GM21390 (cell line): Measurements from ENCODE around the gene MYPOP.
A peak's percentile ranks its signal among the peaks of the same experiment; 100 is the strongest.

Experiments used
- ATAC-seq: cut with Tn5 transposase; IDR thresholded peaks from one replicate; pipeline ENCODE4 v1.9.1; 2021; ENCODE audit not compliant: unreplicated experiment

The MYPOP gene, protein sequence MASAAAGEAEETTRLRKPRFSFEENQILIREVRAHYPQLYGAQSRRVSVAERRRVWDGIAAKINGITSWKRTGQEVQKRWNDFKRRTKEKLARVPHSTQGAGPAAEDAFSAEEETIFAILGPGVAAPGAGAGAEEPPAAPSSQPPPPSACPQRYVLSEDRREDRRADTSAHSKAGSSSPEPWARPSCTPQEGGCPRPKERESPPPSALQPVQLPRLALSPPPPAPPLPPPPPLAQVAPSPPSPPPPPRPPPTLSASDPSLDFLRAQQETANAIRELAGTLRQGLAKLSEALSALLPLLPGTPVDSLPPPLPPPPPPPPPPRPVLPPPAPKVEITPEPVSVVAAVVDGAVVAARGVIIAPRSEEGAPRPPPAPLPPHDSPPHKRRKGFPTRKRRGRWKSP

DNA sequence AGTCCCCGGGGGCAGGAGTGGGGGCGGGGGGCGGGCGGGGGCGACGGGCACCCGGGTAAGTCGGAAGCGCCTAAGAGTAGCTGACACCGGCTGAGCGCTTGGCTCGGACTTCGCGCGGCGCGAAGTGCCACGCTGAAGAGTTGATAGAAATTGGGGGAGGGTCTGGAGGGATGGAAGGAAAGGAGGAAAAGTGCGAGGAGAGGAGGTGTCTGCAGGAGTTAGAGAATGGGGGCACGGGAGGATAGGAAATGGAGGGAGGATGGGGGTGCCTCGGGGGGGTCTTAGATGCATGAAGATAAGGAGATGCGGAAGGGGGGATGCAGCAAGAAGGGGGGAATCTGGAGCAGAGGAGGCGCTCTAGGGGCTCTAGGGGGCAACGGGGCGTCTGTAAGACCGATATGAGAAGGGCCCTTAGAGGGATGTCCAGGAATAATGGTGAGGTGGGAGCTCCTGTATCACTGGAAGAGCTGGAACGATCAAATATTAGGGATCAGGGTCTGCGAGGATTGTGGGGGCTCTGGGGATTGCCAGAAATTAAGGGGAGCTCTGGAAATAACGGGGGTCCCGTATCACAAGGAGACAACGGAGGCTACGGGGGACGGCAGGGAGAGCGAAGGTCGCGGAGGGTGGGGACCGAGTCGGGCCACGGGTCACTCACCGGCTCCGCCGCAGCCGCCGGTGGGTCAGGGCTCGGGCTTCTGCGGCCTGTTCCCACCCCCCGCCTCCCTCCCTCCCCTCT is at the start of gene MYPOP:
MYPOP (minus strand) TSS at position 702 of the 739 bp plus-strand sequence. CDS start 840 bp downstream, outside the sequence.
- ATAC-seq = no peak

DNA sequence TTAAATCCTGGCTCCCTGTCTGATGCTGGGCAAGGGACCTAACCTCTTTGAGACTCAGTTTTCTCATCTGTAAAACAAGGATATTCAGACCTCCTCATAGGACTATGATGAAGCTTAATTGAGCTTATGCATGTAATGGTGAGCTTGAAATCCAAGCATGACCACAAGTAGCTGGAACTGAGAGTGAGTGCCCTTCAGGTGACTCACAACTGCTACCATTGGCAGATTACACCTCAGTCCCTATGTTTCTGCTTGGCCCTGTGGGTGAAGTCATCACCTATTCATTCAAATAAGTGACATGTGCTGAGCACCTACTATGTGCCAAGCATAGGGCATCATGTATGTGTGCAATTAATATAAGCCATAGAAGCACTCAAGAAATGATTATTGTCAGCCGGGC is 45.5 kb upstream of the MYPOP start:
- no peak for ATAC-seq

DNA sequence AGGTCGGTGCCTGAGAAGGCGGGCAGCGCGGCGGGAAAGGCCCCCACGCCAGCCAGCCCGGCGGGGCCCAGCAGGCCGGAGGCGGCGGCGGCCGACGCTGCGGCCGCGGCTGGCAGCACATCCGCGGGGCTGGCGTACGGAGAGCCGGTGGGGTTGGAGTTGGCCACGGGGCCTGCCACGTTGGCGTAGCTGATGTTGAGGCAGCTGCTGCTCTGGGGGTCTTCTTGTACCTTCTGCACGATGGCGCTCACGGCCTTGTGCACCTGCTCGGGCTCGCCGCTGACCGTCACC is 38.0 kb upstream of the MYPOP start:
- ATAC-seq = no peak

DNA sequence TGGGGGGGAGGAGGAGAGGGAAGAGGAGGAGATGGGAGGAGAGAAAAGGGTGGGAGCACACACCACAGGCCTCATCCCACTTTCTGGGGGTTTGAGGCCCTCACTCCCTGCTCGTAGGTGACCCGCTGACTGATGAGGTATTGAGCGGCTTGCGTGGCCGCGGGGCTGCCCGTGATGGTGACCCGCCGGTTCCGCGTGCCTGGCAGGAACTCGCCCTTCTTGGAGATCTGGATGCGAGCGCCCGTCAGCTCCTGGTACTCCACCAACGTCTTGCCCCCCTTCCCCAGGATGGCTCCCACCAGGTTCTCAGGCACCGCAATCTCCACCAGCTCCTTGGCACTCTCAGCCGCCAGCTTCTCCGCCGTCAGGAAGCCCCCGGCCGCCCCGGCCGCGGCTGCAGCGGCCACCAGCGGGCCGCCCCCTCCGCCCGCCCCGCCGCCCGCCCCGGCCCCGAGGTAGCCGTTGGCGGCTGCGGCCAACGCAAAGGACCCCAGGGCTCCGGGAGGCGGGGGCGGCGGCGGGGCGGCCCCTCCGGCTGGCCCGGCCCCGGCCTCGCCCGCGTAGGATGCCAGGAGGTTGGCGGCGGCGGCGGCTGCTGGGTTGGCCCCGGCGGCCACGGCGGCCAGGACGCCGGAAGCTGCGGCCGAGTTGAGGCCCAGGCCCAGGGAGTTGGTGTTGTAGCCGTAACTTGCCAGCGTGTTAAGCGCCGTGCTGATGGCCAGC is 37.5 kb upstream of the MYPOP start:
- no peak for ATAC-seq

DNA sequence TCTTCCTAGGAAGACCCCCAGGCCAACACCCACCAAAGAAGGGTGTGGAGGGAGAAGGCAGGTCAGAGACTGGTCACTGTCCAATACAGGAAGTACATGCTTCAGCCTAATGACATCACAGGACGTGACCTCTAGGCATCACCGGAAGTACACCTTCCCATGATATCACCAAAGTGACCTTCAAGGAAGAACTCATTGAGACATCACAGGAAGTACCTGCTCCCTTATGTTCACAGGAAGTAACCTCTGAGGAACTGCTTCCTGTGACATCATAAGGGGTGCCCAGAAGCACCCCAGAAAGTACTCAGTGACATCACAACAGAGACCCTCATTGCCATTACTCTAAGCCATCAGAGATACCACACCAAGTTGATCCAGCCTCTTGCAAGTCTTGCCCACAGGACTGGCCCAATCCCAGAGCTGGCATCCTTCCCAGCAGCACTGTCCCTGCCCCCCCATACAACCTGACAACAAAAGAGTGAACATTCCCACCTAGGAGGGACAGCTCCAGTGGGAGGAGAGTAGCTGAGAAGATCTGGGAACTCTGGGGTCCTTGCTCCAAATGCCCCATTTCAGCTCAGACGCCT is 36.4 kb upstream of the MYPOP start:
- no peak for ATAC-seq

DNA sequence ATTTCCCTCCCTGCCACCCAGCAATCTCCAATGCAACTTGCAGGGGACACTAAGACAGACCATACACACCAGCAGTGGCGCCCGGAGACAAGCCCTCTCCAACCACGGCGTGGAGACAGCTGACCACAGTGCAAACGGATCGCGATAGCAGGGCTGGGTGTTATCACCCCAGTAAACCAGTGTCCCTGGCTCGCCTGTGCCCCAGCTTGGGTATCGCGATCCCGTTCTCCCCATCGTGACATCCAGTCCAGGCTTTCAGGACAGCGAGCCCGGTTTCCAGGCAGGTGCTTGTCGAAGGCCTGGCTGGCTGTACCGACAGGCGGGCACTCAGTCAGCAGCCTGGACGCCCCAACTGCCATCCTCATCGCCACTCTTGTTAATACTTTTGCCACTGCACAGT is 32.9 kb upstream of the MYPOP start:
- no peak for ATAC-seq

DNA sequence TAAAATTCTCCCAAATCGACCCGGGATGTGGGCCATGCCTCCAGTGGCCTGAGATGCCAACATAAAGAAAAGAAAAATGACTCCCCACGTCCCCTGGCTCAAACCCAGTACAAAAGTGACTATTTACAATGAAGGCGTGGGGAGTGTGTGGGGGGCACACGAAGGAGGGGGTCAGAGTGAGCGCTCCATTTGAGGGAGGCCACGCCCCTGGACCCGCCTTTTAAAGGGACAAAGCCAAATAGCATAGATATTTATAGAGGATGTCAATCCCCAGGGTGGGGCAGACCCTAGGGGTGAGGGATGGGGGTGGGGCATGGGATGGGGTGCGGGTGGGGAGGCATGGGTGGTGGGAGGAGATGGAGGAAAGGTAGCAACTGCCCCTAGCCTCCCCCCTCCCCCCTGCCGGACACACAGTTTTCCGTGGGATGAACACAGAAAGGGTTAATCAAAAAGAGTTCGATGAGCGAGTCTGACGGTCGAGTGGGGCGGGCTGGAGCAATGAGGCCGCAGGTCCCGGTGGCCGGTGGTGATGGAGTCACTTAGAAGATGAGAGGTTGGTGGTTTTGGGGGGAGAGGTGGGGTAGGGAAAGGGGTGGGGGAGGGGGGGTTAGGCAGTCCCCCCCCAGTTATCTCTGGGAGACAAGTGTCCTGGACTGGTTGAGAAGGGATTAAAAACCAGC is 32.3 kb upstream of the MYPOP start:
- no peak for ATAC-seq

DNA sequence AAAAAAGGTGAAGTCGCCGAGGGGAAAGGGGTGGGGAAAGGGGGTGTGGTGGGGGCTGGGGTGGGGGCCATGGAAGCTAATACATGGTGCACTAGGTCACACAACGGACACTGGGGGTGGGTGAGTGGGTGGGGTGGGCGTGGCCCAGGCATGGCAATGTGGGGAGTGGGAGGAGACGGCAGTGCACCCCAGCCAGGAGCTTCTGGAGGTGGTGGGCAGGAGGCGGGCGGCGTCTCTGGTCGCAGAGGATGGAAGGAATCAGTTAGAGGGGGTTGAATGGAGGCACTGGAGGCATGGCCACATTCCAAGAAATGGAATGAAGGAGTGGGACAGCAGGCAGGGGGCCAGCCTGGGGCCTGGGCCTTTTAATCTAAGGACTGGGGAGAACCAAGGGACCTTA is 31.3 kb upstream of the MYPOP start:
- no peak for ATAC-seq

DNA sequence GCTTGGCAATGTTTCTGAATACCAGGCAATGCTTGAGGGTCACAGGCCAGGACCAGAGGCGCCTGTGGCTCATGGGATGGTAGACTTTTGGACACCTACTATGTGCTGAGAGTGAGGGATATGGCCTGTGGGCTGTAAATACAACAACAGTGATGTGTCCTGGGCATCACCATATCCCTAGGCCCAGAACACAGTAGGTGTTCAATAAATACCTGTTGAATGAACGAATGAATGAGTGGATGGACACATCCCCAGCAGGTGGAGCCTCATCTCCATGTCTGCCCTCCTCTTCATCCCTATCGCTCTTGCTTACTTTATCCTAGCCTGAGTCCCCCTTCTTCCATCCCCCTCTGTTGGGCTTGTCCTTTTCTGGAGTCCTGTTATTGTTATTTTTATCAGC is 28.6 kb upstream of the MYPOP start:
- no peak for ATAC-seq

DNA sequence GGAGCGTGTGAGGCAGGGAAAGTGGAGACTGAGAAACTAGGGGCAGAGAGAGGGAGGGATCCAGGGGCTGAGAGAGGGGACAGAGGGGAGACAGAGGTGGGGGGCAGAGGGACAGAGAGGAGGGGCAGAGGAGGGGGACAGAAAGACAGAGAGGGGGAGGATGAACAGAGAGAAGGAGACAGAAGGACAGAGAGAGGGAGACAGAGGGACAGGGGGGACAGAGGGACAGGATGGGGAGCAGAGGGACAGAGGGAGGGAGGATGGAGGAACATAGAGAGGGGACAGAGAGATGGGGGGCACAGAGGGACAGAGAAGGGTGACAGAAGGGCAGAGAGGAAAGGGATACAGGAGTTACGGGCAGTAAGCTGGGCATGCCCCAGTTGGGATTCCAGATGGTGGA is 26.8 kb upstream of the MYPOP start:
- no peak for ATAC-seq

DNA sequence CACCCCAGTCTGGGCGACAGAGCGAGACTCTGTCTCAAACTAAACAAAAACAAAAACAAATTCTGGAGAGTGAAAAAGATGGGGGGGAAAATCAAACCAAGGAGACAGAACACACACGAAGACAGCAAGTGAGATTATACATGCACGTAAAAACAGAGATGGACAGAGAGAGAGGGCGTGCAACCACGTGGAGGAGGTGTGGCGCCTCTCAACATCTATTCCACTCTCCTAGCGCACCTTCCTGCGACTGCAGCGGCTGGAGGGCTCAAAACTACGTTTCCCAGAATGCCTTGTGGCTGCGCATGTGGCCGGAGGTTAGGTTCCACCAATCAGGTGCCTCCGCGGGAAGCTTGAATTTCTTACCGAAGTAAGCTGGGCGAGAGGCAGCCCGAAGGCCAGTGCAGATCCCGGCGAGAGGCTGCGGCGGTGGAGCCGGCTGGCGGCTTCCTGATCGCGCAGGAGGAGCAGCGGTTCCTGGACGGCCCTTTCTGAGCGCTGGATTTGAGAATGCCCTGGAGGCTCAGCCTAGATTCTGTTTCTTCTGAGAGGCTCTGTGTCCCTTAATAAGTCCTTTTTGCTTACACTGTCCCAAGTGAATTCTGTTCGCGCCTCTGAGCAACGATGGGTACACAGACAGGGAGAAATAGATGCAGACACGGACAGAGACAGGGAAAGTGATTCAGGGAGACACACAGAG is 25.3 kb upstream of the MYPOP start:
- ATAC-seq = peak; percentile 49

DNA sequence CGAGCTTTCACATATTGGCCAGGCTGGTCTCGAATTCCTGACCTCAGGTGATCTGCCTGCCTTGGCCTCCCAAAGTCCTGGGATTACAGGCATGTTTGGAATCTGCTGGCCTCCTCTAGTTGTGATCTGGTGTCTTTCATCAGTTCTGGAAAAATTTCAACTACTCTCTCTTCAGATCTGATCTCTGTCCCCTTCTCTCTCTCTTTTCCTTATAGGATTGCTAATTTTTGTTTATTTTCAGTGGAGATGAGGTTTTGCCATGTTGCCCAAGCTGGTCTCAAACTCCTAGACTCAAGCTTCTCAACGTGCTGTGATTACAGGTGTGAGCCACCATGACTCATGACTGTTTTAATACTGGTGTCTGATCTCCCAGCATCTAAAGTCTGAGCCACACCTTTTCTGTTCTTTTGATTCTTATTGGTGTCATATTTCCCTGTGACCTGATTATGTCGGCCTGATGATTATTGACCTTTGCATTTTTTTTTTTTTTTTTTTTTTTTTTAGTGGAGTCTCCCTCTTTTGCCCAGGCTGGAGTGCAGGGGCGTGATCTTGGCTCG is 22.6 kb upstream of the MYPOP start:
- no peak for ATAC-seq

DNA sequence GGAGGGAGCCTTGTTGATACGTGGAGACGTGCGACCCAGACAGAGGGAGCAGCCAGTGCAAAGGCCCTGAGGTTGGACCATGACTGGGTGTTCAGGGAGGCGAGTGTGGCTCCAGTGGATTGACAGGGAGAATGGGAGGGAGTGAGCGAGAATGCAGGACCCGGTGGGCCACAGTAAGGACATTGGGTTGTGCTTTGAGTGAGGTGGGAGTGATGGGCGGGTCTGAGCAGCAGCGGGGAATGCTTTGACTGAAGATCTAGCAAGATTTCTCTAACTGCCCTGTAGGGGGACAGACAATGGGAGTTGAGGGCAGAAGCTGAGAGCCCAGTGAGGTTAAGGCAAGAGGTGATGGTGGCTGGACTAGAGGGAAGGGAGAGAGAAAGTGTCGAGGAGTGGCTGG is 19.9 kb upstream of the MYPOP start:
- no peak for ATAC-seq

DNA sequence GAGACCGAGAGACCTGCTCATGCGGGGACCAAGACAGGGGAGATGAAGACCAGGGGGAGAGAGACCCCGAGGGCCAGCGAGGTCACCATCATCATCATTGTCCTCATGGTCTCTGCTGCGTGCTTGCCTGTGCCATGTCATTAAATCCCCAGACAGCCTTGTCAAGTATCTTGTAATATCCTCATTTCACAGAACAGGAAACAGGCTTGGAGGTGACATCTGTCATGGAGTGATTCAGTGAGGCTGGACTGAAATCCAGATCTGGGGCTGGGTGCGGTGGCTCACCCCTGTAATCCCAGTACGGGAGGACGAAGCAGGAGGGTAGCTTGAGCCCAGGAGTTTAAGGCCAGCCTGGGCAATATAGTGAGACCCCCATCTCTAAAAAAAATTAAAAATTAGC is 18.0 kb upstream of the MYPOP start:
- ATAC-seq = no peak

DNA sequence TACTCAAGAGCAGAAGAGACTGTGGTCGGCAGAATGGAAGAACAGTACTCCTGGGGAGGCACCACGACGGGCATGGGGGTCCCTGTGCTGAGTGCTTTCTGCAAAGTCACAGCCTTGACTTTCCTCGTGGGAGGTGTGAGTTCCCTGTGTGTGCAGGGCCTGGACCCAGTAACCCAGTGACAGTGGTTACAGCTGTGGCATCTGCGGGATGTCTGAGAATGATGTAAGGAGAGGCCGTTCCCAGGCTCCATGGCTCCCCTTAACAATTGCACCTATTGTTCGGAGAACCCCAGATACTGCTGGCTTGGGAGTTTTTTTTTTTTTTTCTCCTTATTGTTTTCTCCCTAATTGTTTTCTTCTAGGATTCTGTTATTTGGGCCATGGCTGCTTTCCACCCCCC is 17.3 kb upstream of the MYPOP start:
- no peak for ATAC-seq

DNA sequence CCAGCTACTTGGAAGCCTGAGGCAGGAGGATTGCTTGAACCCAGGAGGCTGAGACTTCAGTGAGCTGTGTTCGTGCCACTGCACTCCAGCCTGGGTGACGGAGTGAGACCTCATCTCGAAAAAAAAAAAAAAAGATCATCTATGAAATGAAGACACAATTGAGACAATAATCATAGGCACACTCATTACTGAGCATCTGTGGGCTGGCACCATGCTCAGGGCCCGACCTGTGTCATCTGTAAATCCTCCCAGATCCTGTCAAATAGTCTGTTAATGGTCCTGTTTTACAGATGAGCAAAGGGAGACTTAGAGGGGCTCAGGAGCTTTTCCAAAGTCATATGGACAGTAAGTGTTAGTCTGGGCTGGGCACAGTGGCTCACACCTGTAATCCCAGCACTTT is 16.3 kb upstream of the MYPOP start:
- ATAC-seq = no peak

DNA sequence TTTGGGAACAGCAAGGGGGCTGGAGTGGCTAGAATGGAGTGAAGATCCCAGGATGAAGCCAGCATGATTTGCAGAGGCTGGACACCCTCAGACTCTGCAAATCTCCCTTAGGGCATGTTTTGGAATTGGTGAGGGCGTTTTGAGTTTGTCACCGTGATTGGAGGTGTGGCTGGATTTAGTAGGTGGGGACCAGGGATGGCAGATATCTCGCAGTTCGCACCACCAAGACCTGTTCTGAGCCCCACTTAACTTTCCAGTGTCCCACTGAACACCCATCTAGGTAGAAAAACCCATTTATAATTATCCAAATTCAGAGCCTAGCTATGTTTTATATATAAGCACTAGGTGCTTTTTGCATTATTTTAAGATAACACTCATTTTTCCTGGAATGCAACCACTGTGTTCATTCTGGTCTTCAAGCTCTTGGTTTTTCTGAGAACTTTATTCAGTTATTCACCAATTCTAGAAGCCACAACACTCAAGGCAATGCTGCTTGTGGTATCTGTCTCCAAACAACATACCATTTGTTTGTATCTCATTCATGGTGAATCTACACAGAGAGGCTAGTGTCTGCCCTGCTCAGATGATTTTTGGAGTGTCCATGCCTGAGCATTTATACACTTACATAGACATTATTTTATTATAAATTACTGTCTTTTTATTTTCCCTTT is 15.1 kb upstream of the MYPOP start:
- no peak for ATAC-seq

DNA sequence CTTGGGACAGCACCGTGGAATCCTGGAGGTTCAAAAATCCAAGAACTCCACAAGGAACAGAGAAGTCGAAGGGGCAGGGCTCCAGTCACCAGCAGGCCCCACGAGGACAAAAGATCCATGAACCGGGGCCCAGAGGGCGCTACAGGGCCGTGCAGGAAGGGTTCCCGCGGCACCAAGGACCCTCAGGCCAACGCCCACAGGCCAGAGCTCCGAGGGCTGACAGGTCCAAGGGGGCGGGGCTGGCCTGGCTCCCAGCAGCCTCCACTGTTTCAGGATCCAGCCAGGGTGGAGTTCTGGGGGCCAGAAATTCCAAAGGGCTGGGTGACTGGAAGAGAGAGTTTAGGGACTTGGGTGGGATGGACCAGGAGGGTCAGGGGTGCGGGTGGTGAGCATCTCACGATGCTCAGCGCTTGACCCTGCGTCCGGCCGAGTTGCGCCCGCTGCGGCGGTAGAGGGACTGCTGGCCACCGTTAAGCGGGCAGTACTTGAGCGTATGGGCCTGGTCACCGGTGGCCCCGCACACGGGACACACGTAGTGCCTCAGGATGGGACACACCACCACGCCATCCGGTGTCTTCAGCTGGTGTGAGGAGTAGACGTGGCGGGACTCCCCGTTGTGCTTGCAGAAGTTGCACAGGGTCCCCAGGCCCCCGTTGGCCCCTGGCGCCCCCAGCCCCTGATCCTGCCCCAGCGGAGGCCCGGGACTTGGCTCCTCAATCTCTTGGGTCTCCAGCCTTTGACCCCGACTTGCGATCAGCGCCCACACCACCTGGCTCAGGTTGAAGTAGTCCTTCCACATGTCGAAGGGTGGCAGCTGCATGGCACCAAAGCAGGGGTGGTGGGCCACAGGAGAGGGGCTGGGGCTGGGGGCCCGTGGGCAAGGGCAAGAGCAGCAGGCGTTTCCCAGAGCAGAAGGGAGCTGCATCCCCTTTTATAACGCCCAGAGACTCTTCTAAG is 11.7 kb upstream of the MYPOP start, which contains the start of gene NANOS2:
NANOS2 (minus strand) TSS at position 905 of the 957 bp plus-strand sequence; CDS start at position 820, 85 bp downstream.
- ATAC-seq = no peak
